Measurements from ENCODE around the gene TMEM255B.

DNA sequence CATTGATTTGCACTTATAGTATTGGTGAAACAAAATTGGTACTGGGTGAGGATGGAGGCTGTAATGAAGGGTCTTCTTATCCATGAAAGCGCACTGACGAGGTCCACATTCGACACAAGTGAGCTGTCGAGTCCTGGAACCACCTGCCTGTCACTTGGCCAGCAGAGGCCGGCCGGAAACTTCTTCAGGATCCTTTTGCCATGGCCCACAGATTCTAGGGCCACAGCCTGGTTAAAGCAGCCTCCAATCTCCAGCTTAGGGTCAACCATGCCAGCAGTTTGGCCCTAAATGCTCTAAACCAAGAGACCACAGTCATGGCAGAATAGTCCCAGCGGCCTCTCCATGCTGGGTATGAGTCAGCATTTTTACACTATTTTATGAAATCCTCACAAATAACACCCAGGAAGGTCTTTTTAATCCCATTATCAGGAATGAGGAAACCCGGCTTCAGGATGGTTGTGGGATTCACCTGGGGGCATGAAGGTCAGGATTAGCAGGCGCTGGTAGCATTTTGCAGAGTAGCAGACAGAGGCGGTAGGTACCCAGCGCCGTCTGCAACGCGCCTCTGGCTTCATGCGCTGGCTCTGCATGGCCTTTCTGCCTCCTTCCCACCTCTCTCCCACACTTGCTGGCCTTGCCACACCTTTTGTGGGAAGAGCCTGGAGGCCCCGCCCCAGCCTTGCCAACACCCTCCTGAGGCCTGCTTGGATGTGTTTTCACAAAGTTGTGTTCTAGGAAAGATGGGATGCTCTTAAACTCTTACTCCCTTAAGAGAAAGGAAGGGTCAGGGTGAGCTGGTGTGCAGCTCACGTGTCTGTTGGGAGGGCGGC, 89.6 kb downstream of the TMEM255B start:
- no peak for TF ChIP-seq POLR2A (IDR thresholded peaks at IDR 0.05; ENCODE audit: low read length)
- no peak for TF ChIP-seq GATA1 (IDR thresholded peaks at IDR 0.05; ENCODE audit: low read depth, low read length)
